D721Med (cell line): Measurements from ENCODE around the gene ARHGAP23.

ENCODE experiments used
- DNase-seq: peaks from one replicate; pipeline ENCODE4 v3.0.0; 2011; ENCODE audit warnings: low spot score; ENCODE audit not compliant: insufficient read length
- FAIRE-seq: peaks from 2 replicates; lab custom pipeline; 2011; peaks lifted over from hg19 to GRCh38; lab: Jason Lieb, UNC
- TF ChIP-seq, protein P1 (sequence below): IDR thresholded peaks from 2 replicates; pipeline ENCODE4 v1.5.1; 2012; ENCODE audit warnings: mild to moderate bottlenecking, control low read depth; ENCODE audit not compliant: insufficient read depth; ENCODE audit errors: missing control alignments

ARHGAP23 gene

DNA sequence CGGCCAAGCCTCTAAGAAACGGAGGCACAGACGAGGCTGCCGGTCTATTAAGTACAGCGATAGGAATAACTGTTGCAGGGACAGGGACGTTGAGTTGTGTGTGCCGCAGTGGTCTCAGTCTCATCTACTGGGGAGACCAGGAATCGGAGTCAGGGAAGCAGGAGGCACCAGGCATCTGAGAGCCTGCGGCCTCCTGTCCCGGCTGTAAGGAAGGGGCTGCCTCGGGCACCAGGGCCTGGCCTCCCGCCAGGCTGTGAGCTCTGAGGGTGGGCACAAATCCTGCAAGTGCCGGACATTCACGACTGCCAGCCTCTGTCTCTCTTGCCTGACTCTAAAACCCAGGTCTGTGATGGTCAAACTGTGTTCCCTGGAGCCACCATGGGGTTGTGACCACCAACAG, 76.0 kb downstream of the ARHGAP23 start:
- FAIRE-seq: no peak
- no peak for DNase-seq
- TF ChIP-seq, protein P1, sequence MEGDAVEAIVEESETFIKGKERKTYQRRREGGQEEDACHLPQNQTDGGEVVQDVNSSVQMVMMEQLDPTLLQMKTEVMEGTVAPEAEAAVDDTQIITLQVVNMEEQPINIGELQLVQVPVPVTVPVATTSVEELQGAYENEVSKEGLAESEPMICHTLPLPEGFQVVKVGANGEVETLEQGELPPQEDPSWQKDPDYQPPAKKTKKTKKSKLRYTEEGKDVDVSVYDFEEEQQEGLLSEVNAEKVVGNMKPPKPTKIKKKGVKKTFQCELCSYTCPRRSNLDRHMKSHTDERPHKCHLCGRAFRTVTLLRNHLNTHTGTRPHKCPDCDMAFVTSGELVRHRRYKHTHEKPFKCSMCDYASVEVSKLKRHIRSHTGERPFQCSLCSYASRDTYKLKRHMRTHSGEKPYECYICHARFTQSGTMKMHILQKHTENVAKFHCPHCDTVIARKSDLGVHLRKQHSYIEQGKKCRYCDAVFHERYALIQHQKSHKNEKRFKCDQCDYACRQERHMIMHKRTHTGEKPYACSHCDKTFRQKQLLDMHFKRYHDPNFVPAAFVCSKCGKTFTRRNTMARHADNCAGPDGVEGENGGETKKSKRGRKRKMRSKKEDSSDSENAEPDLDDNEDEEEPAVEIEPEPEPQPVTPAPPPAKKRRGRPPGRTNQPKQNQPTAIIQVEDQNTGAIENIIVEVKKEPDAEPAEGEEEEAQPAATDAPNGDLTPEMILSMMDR: no peak

DNA sequence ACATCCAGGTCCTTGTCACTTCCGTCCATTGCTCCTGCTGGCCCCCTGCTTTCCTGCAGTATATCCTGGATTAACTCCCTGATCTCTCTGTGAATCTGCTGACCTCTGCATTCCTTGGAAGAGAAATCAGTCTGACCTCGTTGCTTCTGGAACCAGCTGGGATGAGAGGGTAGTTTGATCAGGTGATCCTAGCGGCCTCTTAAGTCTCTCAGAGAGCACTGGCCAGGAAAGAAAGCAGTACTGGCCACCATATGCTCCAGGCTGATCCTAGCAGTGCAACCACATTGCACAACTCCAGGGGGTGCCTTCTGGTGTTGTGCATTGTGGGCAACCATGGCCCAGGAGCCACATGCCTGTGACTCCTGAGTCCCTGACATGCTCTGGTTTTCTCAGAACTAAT, 79.2 kb downstream of the ARHGAP23 start:
- FAIRE-seq: no peak
- TF ChIP-seq, protein P1: no peak
- no peak for DNase-seq

- TF ChIP-seq, protein P1: no peak
- no peak for FAIRE-seq
- no peak for DNase-seq
Observed at GRCh38 chr17:38507921-38508569, 79.8 kb downstream of the ARHGAP23 start.

- no peak for FAIRE-seq
- no peak for DNase-seq
- TF ChIP-seq, protein P1: no peak
Observed at GRCh38 chr17:38508570-38508950, 80.3 kb downstream of the ARHGAP23 start.

DNA sequence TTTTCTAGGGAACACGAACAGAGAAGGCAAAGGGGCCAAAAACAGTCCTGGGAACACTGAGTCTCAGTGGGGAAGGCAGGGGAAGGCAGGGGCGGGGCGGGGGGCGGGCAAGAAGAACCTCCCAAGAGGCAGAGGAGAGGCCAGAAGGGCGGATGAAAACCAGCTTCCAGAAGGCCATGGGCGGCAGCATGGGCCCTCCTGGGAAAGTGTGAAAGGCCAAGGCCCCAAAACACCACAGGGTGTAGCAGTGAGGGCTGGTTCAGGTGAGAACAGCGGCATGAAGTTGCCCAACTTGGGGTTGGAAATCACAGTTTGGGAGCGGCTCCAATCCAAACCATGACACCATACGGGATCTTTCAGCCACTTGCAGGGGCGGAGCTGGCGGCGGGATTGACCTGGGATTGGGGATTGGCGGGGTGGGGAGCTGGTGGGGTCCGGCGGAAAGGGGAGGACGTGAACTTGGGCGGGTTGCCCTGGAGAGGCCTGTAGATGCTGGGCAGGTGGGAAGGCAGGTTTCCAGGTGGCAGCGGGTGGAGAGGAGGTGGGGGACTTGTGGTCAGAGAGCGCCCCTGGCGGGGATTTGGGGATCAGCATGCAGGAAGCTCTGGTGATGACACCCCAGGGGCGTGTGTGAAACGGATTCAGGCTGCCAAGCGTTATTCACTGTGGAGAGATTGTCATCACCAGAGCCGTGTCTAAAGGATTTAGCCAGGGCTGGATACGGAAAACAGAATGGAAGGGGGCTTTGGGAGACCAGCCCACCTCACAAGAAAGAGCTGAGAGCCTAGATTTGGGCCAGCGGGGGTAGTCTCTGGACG, 80.9 kb downstream of the ARHGAP23 start:
- peak; percentile 97 for DNase-seq
- no peak for FAIRE-seq

GRCh38 chr17:38509772-38510420, 81.6 kb downstream of the ARHGAP23 start:
- TF ChIP-seq, protein P1: no peak

More for the DNA sequence above, 80.9 kb downstream of the ARHGAP23 start:
- TF ChIP-seq, protein P1: peak; percentile 20

More at GRCh38 chr17:38509772-38510420, 81.6 kb downstream of the ARHGAP23 start:
- DNase-seq (no peak), FAIRE-seq (no peak)
